GM12872 (cell line): Measurements from ENCODE around the gene ASIC2.

Experiments
- CTCF ChIP-seq: IDR thresholded peaks from 3 replicates; pipeline ENCODE4 v1.5.1; 2011; ENCODE audit warnings: low read depth, mild to moderate bottlenecking, low read length, moderate library complexity; ENCODE audit not compliant: insufficient read depth

Gene ASIC2

GRCh38 chr17:33217891-33218290 is 75.2 kb downstream of the ASIC2 start:
- no peak for TF ChIP-seq CTCF

- TF ChIP-seq CTCF: no peak
These were observed 78.1 kb downstream of the ASIC2 start for GRCh38 chr17:33214996-33215395.

- no peak for TF ChIP-seq CTCF
These were observed 82.8 kb downstream of the ASIC2 start for GRCh38 chr17:33210285-33210684.

- no peak for TF ChIP-seq CTCF
These were observed 83.4 kb downstream of the ASIC2 start for GRCh38 chr17:33209671-33210070.

GRCh38 chr17:33207231-33207630 is 85.9 kb downstream of the ASIC2 start:
- no peak for TF ChIP-seq CTCF

GRCh38 chr17:33205552-33205951 is 87.5 kb downstream of the ASIC2 start:
- TF ChIP-seq CTCF: no peak

GRCh38 chr17:33204701-33205100 is 88.4 kb downstream of the ASIC2 start:
- TF ChIP-seq CTCF: no peak

GRCh38 chr17:33204156-33204555 is 88.9 kb downstream of the ASIC2 start:
- no peak for TF ChIP-seq CTCF
